B cell (primary cell): ENCODE measurements around the gene CRTAP. TPM values are rescaled to one million over a fixed set of nuclear protein-coding genes. Genes with fewer than 3 reads are reported as not detected.
"Not testable (repeated sequence)": the region's sequence is repeated elsewhere in the genome, so short reads cannot be mapped to it uniquely, and the experiment has no call there.

Experiments
- ATAC-seq: fragments of 200-7000 bp; cut with Tn5 transposase; one replicate; pipeline ENCODE4 v1.10.0; 2021; ENCODE audit warnings: low read depth, mild to moderate bottlenecking, moderate number of reproducible peaks, moderate library complexity
- CTCF ChIA-PET: fragments of 350-600 bp; sonication (Branson Sonifier 250); formaldehyde crosslinking; loops from one replicate; lab custom pipeline; 2021; ENCODE audit warnings: antibody characterized with exemption, inconsistent platforms; lab: Charles Lee
- POLR2A ChIA-PET: fragments of 350-600 bp; sonication (Branson Sonifier 250); formaldehyde crosslinking; loops from one replicate; lab custom pipeline; 2021; ENCODE audit warnings: antibody characterized with exemption; lab: Charles Lee
- DNase-seq: peaks from one replicate; pipeline ENCODE4 v3.0.0; 2013
- H2AFZ ChIP-seq: 2 replicates; pipeline ENCODE4 v1.6.1; 2012; ENCODE audit warnings: mild to moderate bottlenecking, low read depth, low read length; ENCODE audit not compliant: insufficient read depth, poor library complexity, severe bottlenecking
- H3K27ac ChIP-seq, 2 donors: 1 replicate in 1 of 2; 2 replicates in 1 of 2; pipeline ENCODE4 v1.5.1; 2012 to 2013; ENCODE audit warnings: low read length in 2 of 2, mild to moderate bottlenecking in 2 of 2, moderate library complexity in 1 of 2
- H3K27me3 ChIP-seq, 4 experiments: fragments of 200-600 bp in 1 of 4; sonication (generic) in 1 of 4; replicated peaks in 1 of 4; 1 replicate in 2 of 4; 2 replicates in 2 of 4; pipeline versions ENCODE4 v1.6.1 to v1.7.0; 2013 to 2016; ENCODE audit warnings: low read length in 3 of 4, mild to moderate bottlenecking in 2 of 4, mixed read lengths in 1 of 4, moderate library complexity in 1 of 4; ENCODE audit not compliant: insufficient read depth in 4 of 4, control insufficient read depth in 3 of 4; ENCODE audit errors: control extremely low read depth in 1 of 4
- H3K36me3 ChIP-seq, 2 experiments: replicated peaks in 1 of 2; 1 replicate in 1 of 2; 2 replicates in 1 of 2; pipeline versions ENCODE4 v1.6.1 to v1.7.1; 2013; ENCODE audit warnings: low read length in 1 of 2; ENCODE audit not compliant: insufficient read depth in 2 of 2, control insufficient read depth in 1 of 2; ENCODE audit errors: control extremely low read depth in 1 of 2, extremely low read depth in 1 of 2
- H3K4me1 ChIP-seq, 2 donors: fragments of 200-600 bp in 1 of 2; sonication (generic) in 1 of 2; 1 replicate in 1 of 2; 2 replicates in 1 of 2; pipeline versions ENCODE4 v1.5.1 to v1.6.1; 2013 to 2017; ENCODE audit warnings: low read length in 2 of 2; ENCODE audit not compliant: control insufficient read depth in 2 of 2, insufficient read depth in 2 of 2
- H3K4me2 ChIP-seq: replicated peaks from 2 replicates; pipeline ENCODE3; 2012; ENCODE audit warnings: mild to moderate bottlenecking, low read depth, low read length; ENCODE audit not compliant: poor library complexity, severe bottlenecking
- H3K4me3 ChIP-seq, 5 experiments: fragments of 200-600 bp in 1 of 5; sonication (generic) in 1 of 5; 1 replicate in 3 of 5; 2 replicates in 2 of 5; pipeline versions ENCODE4 v1.5.1 to v1.7.0; 2011 to 2016; ENCODE audit warnings: low read length in 4 of 5, mild to moderate bottlenecking in 4 of 5, low read depth in 2 of 5, control low read depth in 1 of 5, moderate library complexity in 1 of 5; ENCODE audit not compliant: insufficient read depth in 1 of 5; ENCODE audit errors: control extremely low read depth in 1 of 5, extremely low read depth in 1 of 5
- H3K79me2 ChIP-seq: fragments of 200-600 bp; sonication (generic); one replicate; pipeline ENCODE4 v1.6.0; 2016; ENCODE audit warnings: low read length; ENCODE audit not compliant: control insufficient read depth, insufficient read depth
- H3K9ac ChIP-seq: fragments of 200-600 bp; sonication (generic); 2 replicates; pipeline ENCODE4 v1.6.1; 2017; ENCODE audit warnings: mild to moderate bottlenecking, low read length, moderate library complexity
- H3K9me3 ChIP-seq, 3 donors: one replicate each; pipeline versions ENCODE4 v1.6.1 to v1.7.1; 2013; ENCODE audit warnings: low read length in 2 of 3; ENCODE audit not compliant: control insufficient read depth in 2 of 3, insufficient read depth in 1 of 3; ENCODE audit errors: control extremely low read depth in 1 of 3
- H4K20me1 ChIP-seq: 2 replicates; pipeline ENCODE4 v1.6.0; 2012; ENCODE audit warnings: mild to moderate bottlenecking, low read length; ENCODE audit not compliant: insufficient read depth, control insufficient read depth, poor library complexity, severe bottlenecking
- H3K27ac Mint-ChIP-seq: one replicate; pipeline ENCODE4 v1.8.0; 2021; ENCODE audit warnings: mixed read lengths
- H3K27me3 Mint-ChIP-seq: one replicate; pipeline ENCODE4 v1.8.0; 2021; ENCODE audit warnings: mixed read lengths
- H3K4me1 Mint-ChIP-seq: one replicate; pipeline ENCODE4 v1.8.0; 2021; ENCODE audit warnings: mixed read lengths
- H3K4me3 Mint-ChIP-seq: one replicate; pipeline ENCODE4 v1.8.0; 2021; ENCODE audit warnings: mixed read lengths
- H3K9me3 Mint-ChIP-seq: one replicate; pipeline ENCODE4 v1.8.0; 2022; ENCODE audit warnings: mixed read lengths; ENCODE audit not compliant: insufficient read depth
- EZH2 ChIP-seq: IDR thresholded peaks from 2 replicates; pipeline ENCODE4 v1.6.1; 2012; ENCODE audit warnings: borderline replicate concordance, low read depth, mild to moderate bottlenecking, moderate library complexity, low read length; ENCODE audit not compliant: insufficient read depth, poor library complexity, severe bottlenecking
- WGBS: methylation state at CpG from one replicate; pipeline ENCODE4 v1.1.5; 2013; ENCODE audit warnings: missing lambda C conversion rate; ENCODE audit not compliant: insufficient coverage; 5-methylcytosine and 5-hydroxymethylcytosine counted together
- intact Hi-C: fragments of 100-400 bp; cut with micrococcal nuclease; formaldehyde crosslinking; loops from one replicate; pipeline ENCODE4 v1.10.0; 2022
- polyA plus RNA-seq: library from polyadenylated mRNA; depleted of rRNA; stranded (reverse); fragments of >200 nt; gene quantifications from 2 replicates; pipeline ENCODE4 v1.2.3, GENCODE V29; 2012
- total RNA-seq, 2 donors: library from RNA; stranded (reverse); fragments of 120-200 nt in 1 of 2; gene quantifications; 1 replicate in 1 of 2; 2 replicates in 1 of 2; pipeline versions ENCODE4 v1.2.3 to v1.2.4, GENCODE V29; 2013 to 2022
- TF ChIP-seq, protein P1 (sequence below): fragments of 200-600 bp; IDR thresholded peaks from one replicate; pipeline ENCODE4 v1.8.0; 2022; ENCODE audit warnings: antibody characterized with exemption, mild to moderate bottlenecking

CRTAP gene
- total and polyA plus RNA-seq, 2 donors (not counting 1 experiment from before 2014, with no cell fraction given): 20.3 to 55.0 TPM

DNA sequence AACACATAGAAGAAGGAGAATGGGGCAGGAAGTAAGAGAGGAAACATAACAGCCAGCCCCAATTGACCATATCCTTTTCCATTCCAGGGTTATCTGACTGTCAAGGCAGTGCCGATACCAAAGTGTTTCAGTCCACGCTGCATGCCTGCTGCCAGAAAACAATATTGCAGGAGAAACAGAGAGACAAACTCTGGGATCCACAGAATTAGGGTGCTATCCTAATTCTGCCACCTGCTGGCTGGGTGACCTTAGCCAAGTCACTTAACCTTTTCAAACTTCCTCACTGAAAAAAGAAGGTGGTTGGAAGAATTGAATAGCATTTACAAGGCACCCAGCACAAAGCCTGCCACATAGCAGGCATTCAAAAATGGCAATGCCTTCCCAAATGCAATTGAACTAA is 48.9 kb upstream of the CRTAP start:
- intact Hi-C loops: loop anchor here (2.0 kb wide), 1 partner anchor 118 kb away; no protein-coding TSS in a partner anchor
- CTCF ChIA-PET: interaction anchor here (0.9 to 2.0 kb wide), 2 partner anchors 36 to 116 kb away, joined by 3 to 15 read pairs; no protein-coding TSS in a partner anchor
- peaks cover 37% of the 10 kb centered on the region for H3K4me1 Mint-ChIP-seq
- TF ChIP-seq, protein P1, sequence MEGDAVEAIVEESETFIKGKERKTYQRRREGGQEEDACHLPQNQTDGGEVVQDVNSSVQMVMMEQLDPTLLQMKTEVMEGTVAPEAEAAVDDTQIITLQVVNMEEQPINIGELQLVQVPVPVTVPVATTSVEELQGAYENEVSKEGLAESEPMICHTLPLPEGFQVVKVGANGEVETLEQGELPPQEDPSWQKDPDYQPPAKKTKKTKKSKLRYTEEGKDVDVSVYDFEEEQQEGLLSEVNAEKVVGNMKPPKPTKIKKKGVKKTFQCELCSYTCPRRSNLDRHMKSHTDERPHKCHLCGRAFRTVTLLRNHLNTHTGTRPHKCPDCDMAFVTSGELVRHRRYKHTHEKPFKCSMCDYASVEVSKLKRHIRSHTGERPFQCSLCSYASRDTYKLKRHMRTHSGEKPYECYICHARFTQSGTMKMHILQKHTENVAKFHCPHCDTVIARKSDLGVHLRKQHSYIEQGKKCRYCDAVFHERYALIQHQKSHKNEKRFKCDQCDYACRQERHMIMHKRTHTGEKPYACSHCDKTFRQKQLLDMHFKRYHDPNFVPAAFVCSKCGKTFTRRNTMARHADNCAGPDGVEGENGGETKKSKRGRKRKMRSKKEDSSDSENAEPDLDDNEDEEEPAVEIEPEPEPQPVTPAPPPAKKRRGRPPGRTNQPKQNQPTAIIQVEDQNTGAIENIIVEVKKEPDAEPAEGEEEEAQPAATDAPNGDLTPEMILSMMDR: peak; percentile 12
- no peak for TF ChIP-seq EZH2
- no peaks in the 10 kb centered on the region for H3K27me3 ChIP-seq
- no peaks in the 10 kb centered on the region for H3K27me3 Mint-ChIP-seq
- 92% methylated on average over 2 of the region's 2 CpGs for WGBS
- H3K79me2 ChIP-seq: no peaks in the 10 kb centered on the region
- peaks cover 25 to 55% of the 10 kb centered on the region in 2 donors for H3K4me1 ChIP-seq
- POLR2A ChIA-PET: interaction anchor here (0.7 kb wide), 1 partner anchor 115 kb away, joined by 3 read pairs; no protein-coding TSS in a partner anchor
- no peak overlapping the region for H3K27ac ChIP-seq
- H3K4me3 ChIP-seq: no peak overlapping the region
- no peak overlapping the region for H3K4me2 ChIP-seq
- H4K20me1 ChIP-seq: peaks cover 7% of the 10 kb centered on the region
- H3K4me3 Mint-ChIP-seq: no peak overlapping the region
- DNase-seq (peak; percentile 42), ATAC-seq (no peak)
- H3K27ac Mint-ChIP-seq: no peak overlapping the region
- no peaks in the 10 kb centered on the region for H3K9me3 Mint-ChIP-seq
- no peak overlapping the region for H3K9ac ChIP-seq
- H3K9me3 ChIP-seq: no peaks in the 10 kb centered on the region
- H2AFZ ChIP-seq: no peak overlapping the region
- H3K36me3 ChIP-seq: peaks cover 0 to 34% of the 10 kb centered on the region in 2 experiments

DNA sequence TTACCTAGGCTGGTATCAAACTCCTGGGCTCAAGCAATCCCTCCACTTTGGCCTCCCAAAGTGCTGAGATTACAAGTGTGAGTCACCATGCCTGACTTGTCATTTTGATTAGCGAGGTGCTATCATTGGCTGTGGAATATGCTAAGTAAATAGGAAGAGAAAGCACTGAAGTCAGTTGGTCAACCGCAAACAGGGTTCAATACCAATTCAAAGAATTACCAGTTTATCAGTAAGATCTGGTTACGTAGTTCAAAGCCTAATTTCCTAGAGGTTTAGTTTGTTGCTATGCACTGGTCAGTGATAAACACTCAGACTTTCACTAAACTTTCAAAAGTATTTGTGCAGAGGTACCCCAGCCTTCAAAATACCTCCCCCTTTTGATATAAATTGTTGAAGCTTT is 46.3 kb upstream of the CRTAP start:
- H3K79me2 ChIP-seq: no peaks in the 10 kb centered on the region
- Mint-ChIP-seq H3K27ac (no peak overlapping the region), H3K9me3 (no peaks in the 10 kb centered on the region), H3K4me3 (no peak overlapping the region), H3K4me1 (peaks cover 21% of the 10 kb centered on the region), H3K27me3 (no peaks in the 10 kb centered on the region)
- no peak for ATAC-seq
- peaks cover 10% of the 10 kb centered on the region for H4K20me1 ChIP-seq
- intact Hi-C loops: no loop called here
- TF ChIP-seq, protein P1: no peak
- TF ChIP-seq EZH2: no peak
- ChIA-PET POLR2A (no interaction called here), CTCF (interaction anchor here (2.7 kb wide), 1 partner anchor 120 kb away, joined by 7 read pairs; no protein-coding TSS in a partner anchor)
- peaks cover 14 to 30% of the 10 kb centered on the region in 2 donors for H3K4me1 ChIP-seq
- no peak overlapping the region for H3K9ac ChIP-seq
- no peak overlapping the region for H3K4me3 ChIP-seq
- no peak for DNase-seq
- no CpG with 5 or more reads among the region's 3 CpGs for WGBS
- no peaks in the 10 kb centered on the region for H3K27me3 ChIP-seq
- no peak overlapping the region for H3K27ac ChIP-seq
- no peaks in the 10 kb centered on the region for H3K9me3 ChIP-seq
- H2AFZ ChIP-seq: no peak overlapping the region
- peaks cover 0 to 44% of the 10 kb centered on the region in 2 experiments for H3K36me3 ChIP-seq
- H3K4me2 ChIP-seq: no peak overlapping the region

DNA sequence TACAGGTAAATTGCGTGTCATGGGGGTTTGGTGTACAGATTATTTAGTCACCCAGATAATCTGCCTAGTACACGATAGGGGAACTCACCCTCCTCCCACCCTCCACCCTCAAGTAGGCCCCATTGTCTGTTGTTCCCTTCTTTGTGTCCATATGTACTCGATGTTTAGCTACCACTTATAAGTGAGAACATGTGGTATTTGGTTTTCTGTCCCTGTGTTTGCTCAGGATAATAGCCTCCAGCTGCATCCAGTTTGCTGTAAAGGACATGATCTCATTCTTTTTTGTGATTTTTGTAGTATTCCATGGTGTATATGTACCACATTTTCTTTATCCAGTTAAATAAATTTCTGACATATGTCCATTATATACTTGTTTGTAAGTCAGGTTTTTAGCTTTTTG is 44.0 kb upstream of the CRTAP start:
- peaks cover 13% of the 10 kb centered on the region for H3K79me2 ChIP-seq
- H3K27ac Mint-ChIP-seq, H3K27me3 Mint-ChIP-seq, POLR2A ChIA-PET, H3K4me3 Mint-ChIP-seq, ATAC-seq, H3K9ac ChIP-seq, H2AFZ ChIP-seq, H3K27ac ChIP-seq, H3K9me3 ChIP-seq, H3K4me2 ChIP-seq, H3K9me3 Mint-ChIP-seq, H3K4me3 ChIP-seq, DNase-seq, H3K27me3 ChIP-seq: not testable (repeated sequence)
- intact Hi-C loops: loop anchor here (10.0 kb wide), 1 partner anchor 555 kb away; no protein-coding TSS in a partner anchor
- peaks cover 3 to 11% of the 10 kb centered on the region in 2 donors for H3K4me1 ChIP-seq
- no CpG with 5 or more reads among the region's 3 CpGs for WGBS
- CTCF ChIA-PET: interaction anchor here (1.1 to 7.6 kb wide), 4 partner anchors 8 to 303 kb away, joined by 3 to 132 read pairs (median 4); partner anchors contain the start of gene CCR4
- peaks cover 0 to 45% of the 10 kb centered on the region in 2 experiments for H3K36me3 ChIP-seq
- H3K4me1 Mint-ChIP-seq: peaks cover 12% of the 10 kb centered on the region
- H4K20me1 ChIP-seq: peaks cover 27% of the 10 kb centered on the region
